ENCODE results near the gene SLC43A2.

DNA sequence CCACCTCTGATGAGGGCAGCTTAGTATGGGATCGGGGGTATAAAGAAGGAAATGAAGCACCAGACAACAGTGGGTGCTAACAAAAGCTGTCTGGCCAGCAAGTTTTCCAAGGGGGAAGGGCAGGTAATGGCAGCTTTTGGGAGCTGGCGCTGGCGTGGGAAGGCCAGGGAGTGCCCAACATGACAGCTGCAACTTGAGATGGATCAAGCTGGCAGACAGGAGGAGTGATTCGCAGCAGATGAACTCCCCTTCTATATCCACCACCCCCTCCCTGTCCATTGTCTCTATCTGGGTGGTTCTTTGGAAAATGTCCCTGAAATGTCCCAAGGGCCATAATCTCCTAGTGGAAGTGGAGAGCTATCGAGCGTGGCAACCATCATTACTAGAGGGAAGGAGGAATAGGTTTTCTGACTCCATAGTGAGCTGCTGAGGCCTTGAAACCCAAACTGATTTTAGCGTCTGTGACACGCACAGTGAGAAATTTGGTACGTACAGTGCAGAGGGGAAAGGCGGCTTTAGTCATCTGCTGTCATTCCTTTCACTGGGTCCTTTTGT, 107.5 kb downstream of the SLC43A2 start:
- TF ChIP-seq, protein P1, sequence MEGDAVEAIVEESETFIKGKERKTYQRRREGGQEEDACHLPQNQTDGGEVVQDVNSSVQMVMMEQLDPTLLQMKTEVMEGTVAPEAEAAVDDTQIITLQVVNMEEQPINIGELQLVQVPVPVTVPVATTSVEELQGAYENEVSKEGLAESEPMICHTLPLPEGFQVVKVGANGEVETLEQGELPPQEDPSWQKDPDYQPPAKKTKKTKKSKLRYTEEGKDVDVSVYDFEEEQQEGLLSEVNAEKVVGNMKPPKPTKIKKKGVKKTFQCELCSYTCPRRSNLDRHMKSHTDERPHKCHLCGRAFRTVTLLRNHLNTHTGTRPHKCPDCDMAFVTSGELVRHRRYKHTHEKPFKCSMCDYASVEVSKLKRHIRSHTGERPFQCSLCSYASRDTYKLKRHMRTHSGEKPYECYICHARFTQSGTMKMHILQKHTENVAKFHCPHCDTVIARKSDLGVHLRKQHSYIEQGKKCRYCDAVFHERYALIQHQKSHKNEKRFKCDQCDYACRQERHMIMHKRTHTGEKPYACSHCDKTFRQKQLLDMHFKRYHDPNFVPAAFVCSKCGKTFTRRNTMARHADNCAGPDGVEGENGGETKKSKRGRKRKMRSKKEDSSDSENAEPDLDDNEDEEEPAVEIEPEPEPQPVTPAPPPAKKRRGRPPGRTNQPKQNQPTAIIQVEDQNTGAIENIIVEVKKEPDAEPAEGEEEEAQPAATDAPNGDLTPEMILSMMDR (conservative IDR thresholded peaks at IDR 0.05 in 1 of 2, IDR thresholded peaks at IDR 0.05 in 1 of 2; ENCODE audit: low read depth in 1 of 2, low read length in 2 of 2) = no peak
- TF ChIP-seq EZH2 (IDR thresholded peaks at IDR 0.05; ENCODE audit: low read length, missing control alignments) = no peak
